Duodenal mucosa (tissue), 2 donors: Measurements from ENCODE around the gene TST.

Experiments
- H3K27ac ChIP-seq: one replicate; pipeline ENCODE4 v1.7.0; 2013; ENCODE audit warnings: low read depth, low read length
- H3K27me3 ChIP-seq, 2 donors: one replicate each; pipeline ENCODE4 v1.7.0; 2013; ENCODE audit warnings: low read length in 2 of 2, control low read depth in 1 of 2; ENCODE audit not compliant: insufficient read depth in 2 of 2, control insufficient read depth in 1 of 2
- H3K36me3 ChIP-seq, 2 donors: one replicate each; pipeline ENCODE4 v1.7.0; 2013; ENCODE audit warnings: low read length in 2 of 2, control low read depth in 1 of 2; ENCODE audit not compliant: insufficient read depth in 2 of 2, control insufficient read depth in 1 of 2
- H3K4me1 ChIP-seq, 2 donors: one replicate each; pipeline ENCODE4 v1.7.0; 2013; ENCODE audit warnings: low read length in 2 of 2, control low read depth in 1 of 2; ENCODE audit not compliant: insufficient read depth in 2 of 2, control insufficient read depth in 1 of 2
- H3K4me3 ChIP-seq, 2 donors: one replicate each; pipeline ENCODE4 v1.7.0; 2013; ENCODE audit warnings: low read length in 2 of 2, low read depth in 1 of 2
- H3K9ac ChIP-seq, 2 donors: one replicate each; pipeline ENCODE4 v1.7.0; 2013; ENCODE audit warnings: low read length in 2 of 2, low read depth in 1 of 2
- H3K9me3 ChIP-seq, 2 donors: one replicate each; pipeline ENCODE4 v1.7.0; 2013; ENCODE audit warnings: low read length in 2 of 2, control low read depth in 1 of 2; ENCODE audit not compliant: control insufficient read depth in 1 of 2

The TST gene

DNA sequence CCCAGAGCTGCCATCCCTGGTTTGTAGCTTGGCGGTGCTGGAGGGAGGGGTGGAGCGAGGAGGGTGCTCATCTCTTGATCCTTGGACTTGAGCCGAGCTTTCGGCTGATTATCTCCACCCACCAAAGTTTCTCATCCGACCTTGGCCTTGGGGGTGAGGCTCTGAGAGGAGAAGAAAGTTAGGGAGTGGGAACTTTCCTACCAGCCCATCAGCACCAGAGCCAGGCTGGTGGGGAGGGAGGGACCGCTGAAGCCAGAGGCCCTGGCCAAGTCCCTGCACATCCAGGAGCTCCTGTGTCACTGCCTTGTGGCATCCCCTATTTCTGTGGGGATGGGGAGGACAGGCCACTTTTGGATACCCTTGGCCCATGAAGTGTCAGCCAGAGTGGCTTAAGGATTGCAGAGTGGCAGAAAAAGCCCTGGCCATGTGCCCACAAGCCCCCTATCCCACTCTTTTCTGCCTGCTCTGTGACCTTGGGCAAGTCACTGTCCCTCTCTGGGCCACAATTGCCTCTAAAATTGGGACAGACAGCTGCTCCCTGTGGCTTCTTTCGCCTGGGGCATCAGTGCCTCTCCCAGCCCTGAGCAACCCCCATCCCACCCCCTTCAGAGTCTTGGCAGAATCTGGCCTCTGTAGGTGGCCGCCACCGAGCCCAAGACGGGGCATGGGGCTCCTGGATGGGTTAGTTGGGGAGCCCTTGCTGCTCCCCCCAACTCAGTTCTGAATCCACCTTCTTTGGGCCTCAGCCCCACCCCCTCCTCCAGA, 42.5 kb upstream of the TST start:
- Histone ChIP-seq H3K27ac (no peak overlapping the region), H3K4me3 (no peak overlapping the region), H3K4me1 (peaks cover 8 to 11% of the 10 kb centered on the region in 2 donors), H3K9ac (no peak overlapping the region), H3K9me3 (no peaks in the 10 kb centered on the region), H3K27me3 (peaks cover 0 to 3% of the 10 kb centered on the region in 2 donors), H3K36me3 (peaks cover 0 to 10% of the 10 kb centered on the region in 2 donors)

DNA sequence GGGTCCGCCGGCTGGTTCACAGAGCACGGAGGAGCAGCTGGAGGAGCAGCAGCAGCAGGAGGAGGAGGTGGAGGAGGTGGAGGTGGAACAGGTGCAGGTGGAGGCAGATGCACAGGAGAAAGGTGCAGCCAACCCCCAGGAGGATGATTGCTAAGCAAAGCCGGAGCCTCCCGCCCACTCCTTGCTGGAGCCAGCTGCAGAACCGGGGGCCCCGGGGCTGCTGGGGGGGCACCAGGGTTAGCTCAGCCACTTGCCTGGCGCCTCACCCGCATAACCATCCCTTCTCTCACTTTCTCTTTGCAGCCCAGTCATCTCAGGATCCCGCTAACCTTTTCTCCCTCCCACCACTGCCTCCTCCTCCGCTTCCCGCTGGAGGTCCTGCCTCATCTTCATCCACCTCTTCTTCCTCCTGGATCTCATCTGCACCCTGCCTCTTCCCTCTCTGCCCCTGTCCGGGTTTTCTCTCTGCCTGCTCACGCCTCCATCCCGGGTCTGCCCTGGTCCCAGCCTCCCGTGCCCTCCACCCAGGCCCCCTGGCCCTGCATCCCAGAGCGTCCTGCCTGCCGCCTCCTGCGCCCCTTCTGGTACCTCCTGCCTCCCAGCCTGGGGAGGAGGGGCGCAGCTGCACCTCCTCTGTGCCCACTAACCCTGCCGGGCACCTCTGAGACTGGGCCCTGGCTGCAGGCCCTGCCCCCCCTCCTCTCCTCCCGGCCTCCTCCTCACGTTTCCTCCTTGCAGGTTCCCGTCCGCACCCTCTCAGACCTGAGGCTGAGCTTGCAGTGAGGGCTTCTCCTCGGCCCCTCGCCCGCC, 41.8 kb upstream of the TST start:
- Histone ChIP-seq H3K4me3 (no peak overlapping the region), H3K4me1 (peaks cover 8 to 11% of the 10 kb centered on the region in 2 donors), H3K27ac (no peak overlapping the region), H3K36me3 (peaks cover 0 to 15% of the 10 kb centered on the region in 2 donors), H3K27me3 (peaks cover 0 to 3% of the 10 kb centered on the region in 2 donors), H3K9ac (no peak overlapping the region), H3K9me3 (no peaks in the 10 kb centered on the region)

DNA sequence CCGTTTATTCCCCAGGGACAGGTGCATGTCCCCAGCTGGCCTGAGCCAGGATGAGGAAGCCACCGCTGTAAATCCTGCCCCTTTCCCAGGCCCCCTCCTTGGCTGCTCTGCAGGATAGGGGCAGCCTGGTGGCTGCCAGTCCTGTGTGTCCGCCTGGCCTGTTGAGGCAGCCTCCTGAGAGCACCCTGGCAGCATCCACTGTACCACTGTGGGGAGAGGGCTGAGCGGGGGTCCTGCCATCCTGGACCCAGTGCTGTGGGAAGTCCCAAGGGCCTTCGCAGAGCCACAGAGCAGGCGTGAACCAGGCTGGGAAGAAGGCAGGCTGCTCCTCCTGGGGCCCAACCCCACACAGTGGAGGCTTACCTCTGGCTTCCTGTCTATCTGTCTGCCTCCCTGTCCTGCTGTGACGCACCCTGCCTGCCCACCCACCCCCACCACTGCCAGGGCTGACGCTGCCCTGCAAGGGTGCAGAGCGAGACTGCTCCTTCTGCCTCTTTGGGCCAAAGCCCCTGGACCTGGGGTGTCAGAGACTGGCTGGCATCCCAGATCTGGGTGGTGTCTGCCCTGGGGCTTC, 40.7 kb upstream of the TST start:
- Histone ChIP-seq H3K4me1 (peaks cover 8 to 13% of the 10 kb centered on the region in 2 donors), H3K9me3 (no peaks in the 10 kb centered on the region), H3K27ac (no peak overlapping the region), H3K4me3 (no peak overlapping the region), H3K9ac (no peak overlapping the region), H3K27me3 (peaks cover 0 to 3% of the 10 kb centered on the region in 2 donors), H3K36me3 (peaks cover 0 to 16% of the 10 kb centered on the region in 2 donors)

DNA sequence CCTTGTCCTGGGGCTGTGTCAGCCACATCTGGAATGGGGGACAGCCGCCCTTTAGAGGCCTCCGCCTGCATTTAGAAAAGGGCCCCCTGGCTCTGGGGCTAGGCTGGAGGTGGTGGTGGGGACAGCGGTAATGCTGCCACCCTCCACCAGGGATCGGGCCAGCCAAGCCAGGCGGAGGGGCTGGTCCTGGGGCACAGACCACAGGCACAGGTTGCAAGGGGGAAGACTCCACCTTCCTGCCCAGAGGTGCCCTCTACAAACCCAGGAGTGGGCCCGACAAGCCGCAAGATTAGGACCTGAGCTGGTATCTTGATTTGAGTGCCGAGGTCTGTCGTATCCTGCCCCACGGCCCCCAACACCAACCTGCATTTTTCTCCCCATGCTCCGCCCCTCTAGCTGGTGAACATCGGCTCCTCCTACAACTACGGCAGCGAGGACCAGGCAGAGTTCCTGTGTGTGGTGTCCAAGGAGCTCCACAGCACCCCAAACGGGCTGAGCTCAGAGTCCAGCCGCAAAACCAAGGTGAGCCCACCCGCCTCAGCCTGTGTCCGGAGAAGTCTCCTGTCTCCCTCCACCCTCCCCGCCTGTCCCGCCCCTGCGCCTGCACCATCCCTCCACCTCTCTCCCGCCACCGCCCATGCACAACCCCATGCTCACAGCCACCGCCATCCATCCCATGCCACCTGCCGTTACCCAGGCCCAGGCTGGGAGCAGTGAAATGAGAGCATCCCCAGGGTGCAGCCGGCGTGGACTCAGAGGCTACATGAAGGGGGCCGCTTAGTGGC, 39.9 kb upstream of the TST start:
- Histone ChIP-seq H3K27ac (no peak overlapping the region), H3K4me3 (no peak overlapping the region), H3K4me1 (peaks cover 13 to 22% of the 10 kb centered on the region in 2 donors), H3K36me3 (peaks cover 0 to 16% of the 10 kb centered on the region in 2 donors), H3K27me3 (peaks cover 0 to 3% of the 10 kb centered on the region in 2 donors), H3K9ac (no peak overlapping the region), H3K9me3 (no peaks in the 10 kb centered on the region)

DNA sequence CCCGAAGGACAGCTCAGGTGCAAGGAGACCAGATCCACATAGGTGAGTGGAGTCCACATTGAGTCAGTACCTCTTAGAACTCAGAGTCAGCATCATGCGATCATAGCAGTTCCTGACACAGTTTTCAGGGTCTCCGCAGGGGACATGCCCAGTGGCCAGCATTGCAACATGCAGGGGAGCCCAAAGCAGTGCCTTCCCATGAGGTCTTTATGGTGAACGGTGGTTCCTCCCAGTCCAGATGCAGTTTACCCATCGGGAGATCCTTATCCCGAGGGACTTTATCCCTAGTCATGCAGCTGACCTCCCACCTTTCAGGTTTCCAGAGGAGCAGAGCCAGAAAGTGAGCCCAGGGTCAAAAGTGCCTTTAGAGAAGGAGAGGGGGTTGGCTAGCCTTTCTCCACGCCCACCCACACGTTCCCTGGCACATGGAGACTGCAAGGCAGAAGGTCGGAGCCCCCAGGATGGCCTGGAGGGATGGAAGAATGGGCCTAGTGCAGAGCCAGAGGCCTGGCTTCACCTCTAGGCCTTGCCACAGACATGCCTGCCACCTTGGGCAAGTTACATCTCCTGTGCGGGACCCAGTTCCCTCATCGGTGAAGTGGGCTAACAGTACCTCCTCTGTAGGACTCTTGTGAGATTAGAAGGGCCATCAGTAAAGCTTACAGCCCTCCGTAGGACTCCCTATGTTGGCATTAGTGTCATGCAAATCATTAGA, 38.7 kb upstream of the TST start:
- Histone ChIP-seq H3K9me3 (no peaks in the 10 kb centered on the region), H3K4me3 (no peak overlapping the region), H3K36me3 (peaks cover 0 to 16% of the 10 kb centered on the region in 2 donors), H3K27ac (no peak overlapping the region), H3K9ac (no peak overlapping the region), H3K4me1 (peaks cover 19 to 25% of the 10 kb centered on the region in 2 donors), H3K27me3 (peaks cover 0 to 3% of the 10 kb centered on the region in 2 donors)

DNA sequence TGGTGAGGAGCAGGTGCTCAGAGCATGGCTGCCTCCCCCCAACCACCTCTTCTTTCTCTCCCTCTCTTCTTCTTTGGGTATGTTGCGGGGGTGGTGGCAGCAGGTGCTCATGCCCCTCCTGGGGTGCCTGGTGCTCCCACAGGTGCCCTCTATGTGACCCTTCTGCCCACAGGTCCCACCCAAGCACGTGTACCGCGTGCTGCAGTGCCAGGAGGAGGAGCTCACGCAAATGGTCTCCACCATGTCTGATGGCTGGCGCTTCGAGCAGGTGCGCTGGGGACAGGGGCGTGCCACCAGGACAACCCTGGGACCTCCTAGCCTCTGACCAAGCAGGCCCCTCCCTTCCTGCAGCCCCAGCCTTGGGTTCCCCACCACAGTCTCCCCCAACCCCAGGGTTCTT, 38.0 kb upstream of the TST start:
- peaks cover 0 to 16% of the 10 kb centered on the region in 2 donors for H3K36me3 ChIP-seq
- peaks cover 0 to 3% of the 10 kb centered on the region in 2 donors for H3K27me3 ChIP-seq
- no peak overlapping the region for H3K4me3 ChIP-seq
- no peak overlapping the region for H3K27ac ChIP-seq
- H3K9me3 ChIP-seq: no peaks in the 10 kb centered on the region
- H3K4me1 ChIP-seq: peaks cover 23 to 26% of the 10 kb centered on the region in 2 donors
- no peak overlapping the region for H3K9ac ChIP-seq

DNA sequence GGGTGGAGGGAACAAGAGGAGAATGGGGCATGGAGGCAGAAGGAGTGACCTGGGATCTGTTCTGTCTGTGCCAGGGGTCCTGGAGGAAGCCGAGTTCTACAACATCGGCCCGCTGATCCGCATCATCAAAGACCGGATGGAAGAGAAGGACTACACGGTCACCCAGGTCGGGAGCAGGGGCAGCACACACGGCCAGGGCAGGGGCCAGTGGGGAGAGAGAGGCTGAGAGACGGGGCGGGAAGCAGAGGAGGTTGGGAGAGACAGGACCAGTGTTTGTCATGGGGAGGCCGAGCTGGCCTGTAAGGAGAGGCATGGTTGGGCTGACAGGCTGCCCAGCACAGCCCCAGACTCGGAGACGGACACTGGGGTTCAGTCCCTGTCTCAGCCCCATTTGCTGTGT, 37.0 kb upstream of the TST start:
- no peak overlapping the region for H3K9ac ChIP-seq
- peaks cover 0 to 3% of the 10 kb centered on the region in 2 donors for H3K27me3 ChIP-seq
- no peak overlapping the region for H3K4me3 ChIP-seq
- no peaks in the 10 kb centered on the region for H3K9me3 ChIP-seq
- no peak overlapping the region for H3K27ac ChIP-seq
- peaks cover 0 to 16% of the 10 kb centered on the region in 2 donors for H3K36me3 ChIP-seq
- H3K4me1 ChIP-seq: peaks cover 27% of the 10 kb centered on the region in 2 donors

DNA sequence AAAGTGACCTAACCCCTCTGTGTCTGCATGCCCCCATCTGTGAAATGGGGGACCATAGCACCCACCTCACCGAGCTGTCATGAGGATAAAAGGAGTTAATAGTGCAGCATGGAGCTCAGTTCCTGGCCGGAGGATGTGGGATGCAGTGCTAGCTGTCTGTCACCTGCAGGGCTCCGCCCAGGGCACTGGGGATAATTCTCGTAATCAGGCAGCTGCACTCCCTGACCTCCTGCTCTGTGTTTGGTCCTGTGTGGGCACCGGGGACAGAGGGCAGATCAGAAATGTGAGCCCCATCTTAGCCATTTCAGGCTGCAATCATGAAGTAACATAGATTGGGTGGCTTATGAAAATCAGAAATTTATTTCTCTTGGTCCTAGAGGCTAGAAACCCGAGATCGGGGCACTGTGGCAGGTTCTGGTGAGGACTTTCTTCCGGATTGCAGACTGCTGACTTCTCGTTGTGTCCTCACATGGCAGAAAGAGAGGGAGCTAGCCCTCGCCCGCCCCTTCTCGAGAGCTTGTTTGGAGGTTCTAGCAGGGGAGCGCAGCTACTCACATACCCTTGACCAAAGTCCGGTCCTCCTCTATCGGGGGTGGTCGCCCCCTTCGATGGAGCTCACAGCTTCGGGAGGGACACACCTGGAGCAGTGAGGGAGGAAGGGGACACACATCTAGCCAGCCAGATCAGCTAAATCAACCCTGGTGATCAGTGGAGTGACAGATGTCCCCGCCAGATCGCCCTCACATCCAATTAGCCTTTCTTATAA, 35.5 kb upstream of the TST start:
- Histone ChIP-seq H3K27ac (no peak overlapping the region), H3K9ac (no peak overlapping the region), H3K9me3 (no peaks in the 10 kb centered on the region), H3K36me3 (peaks cover 0 to 16% of the 10 kb centered on the region in 2 donors), H3K27me3 (no peaks in the 10 kb centered on the region), H3K4me1 (peaks cover 34% of the 10 kb centered on the region in 2 donors), H3K4me3 (no peak overlapping the region)

DNA sequence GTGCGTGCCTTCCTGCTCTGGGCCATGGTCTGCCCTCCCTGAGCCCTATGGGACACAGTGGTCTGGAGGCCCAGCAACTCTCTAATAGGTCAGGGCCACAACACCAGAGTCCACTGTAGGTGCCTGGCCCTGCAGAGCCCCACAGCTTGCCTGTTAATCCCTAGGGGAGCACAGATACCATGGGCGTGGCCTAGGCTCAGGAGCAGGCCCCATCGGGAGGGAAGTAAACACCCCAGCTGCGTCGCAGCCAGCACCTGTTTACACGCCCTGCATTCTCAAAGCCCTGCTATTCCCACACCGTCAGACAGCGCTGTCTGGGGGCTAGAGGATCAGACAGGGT, 34.8 kb upstream of the TST start:
- peaks cover 34% of the 10 kb centered on the region in 2 donors for H3K4me1 ChIP-seq
- H3K9ac ChIP-seq: no peak overlapping the region
- H3K27me3 ChIP-seq: no peaks in the 10 kb centered on the region
- H3K27ac ChIP-seq: no peak overlapping the region
- H3K4me3 ChIP-seq: no peak overlapping the region
- H3K36me3 ChIP-seq: peaks cover 0 to 16% of the 10 kb centered on the region in 2 donors
- no peaks in the 10 kb centered on the region for H3K9me3 ChIP-seq
